AG20443 (cell line): ENCODE results near the gene HHAT.

Experiments
- DNase-seq: peaks from one replicate; pipeline ENCODE4 v3.0.0; 2012; ENCODE audit warnings: low spot score, mixed read lengths

Gene HHAT

GRCh38 chr1:210489491-210489890 lies 160.8 kb downstream of the HHAT start:
- no peak for DNase-seq

GRCh38 chr1:210490781-210491180 lies 162.1 kb downstream of the HHAT start:
- no peak for DNase-seq

GRCh38 chr1:210496063-210496462 lies 167.4 kb downstream of the HHAT start:
- DNase-seq, result peak; percentile 80

GRCh38 chr1:210499956-210500355 lies 171.3 kb downstream of the HHAT start:
- DNase-seq, result no peak

GRCh38 chr1:210500831-210501230 lies 172.1 kb downstream of the HHAT start:
- DNase-seq, result no peak

- DNase-seq, result no peak
Measured at GRCh38 chr1:210504286-210504685, 175.6 kb downstream of the HHAT start.

- DNase-seq, result no peak
Measured at GRCh38 chr1:210505601-210506496, 177.1 kb downstream of the HHAT start.

GRCh38 chr1:210506689-210507088 lies 178.0 kb downstream of the HHAT start:
- no peak for DNase-seq

- DNase-seq, result no peak
Measured at GRCh38 chr1:210516092-210516656, 187.5 kb downstream of the HHAT start.

- DNase-seq, result no peak
Measured at GRCh38 chr1:210516697-210517459, 188.2 kb downstream of the HHAT start.

GRCh38 chr1:210523830-210524229 lies 195.1 kb downstream of the HHAT start:
- no peak for DNase-seq

- DNase-seq, result no peak
Measured at GRCh38 chr1:210525716-210526454, 197.2 kb downstream of the HHAT start.

- DNase-seq, result no peak
Measured at GRCh38 chr1:210527091-210527490, 198.4 kb downstream of the HHAT start.

- no peak for DNase-seq
Measured at GRCh38 chr1:210531475-210532222, 202.9 kb downstream of the HHAT start.

- DNase-seq, result no peak
Measured at GRCh38 chr1:210532223-210532598, 203.5 kb downstream of the HHAT start.

- no peak for DNase-seq
Measured at GRCh38 chr1:210535761-210536160, 207.1 kb downstream of the HHAT start.

GRCh38 chr1:210536254-210536961 lies 207.7 kb downstream of the HHAT start:
- DNase-seq, result no peak

- no peak for DNase-seq
Measured at GRCh38 chr1:210540288-210540687, 211.6 kb downstream of the HHAT start.

- DNase-seq, result peak; percentile 24
Measured at GRCh38 chr1:210541680-210542358, 213.1 kb downstream of the HHAT start.

- DNase-seq, result no peak
Measured at GRCh38 chr1:210551899-210552298, 223.2 kb downstream of the HHAT start.
